Progenitor cell of endocrine pancreas (in vitro differentiated cells): Measurements from ENCODE around the gene PIK3R6. TPM values are rescaled to one million over a fixed set of nuclear protein-coding genes. Genes with fewer than 3 reads are reported as not detected.

ENCODE experiments used
- DNase-seq: peaks from one replicate; pipeline ENCODE4 v3.0.0; 2021; ENCODE audit warnings: low spot score; ENCODE audit not compliant: unreplicated experiment
- H3K27ac Mint-ChIP-seq: 2 replicates; pipeline ENCODE4 v1.8.0; 2021; ENCODE audit warnings: mild to moderate bottlenecking, moderate library complexity, mixed read lengths
- H3K27me3 Mint-ChIP-seq: 2 replicates; pipeline ENCODE4 v1.8.0; 2021; ENCODE audit warnings: mixed read lengths
- H3K36me3 Mint-ChIP-seq: 2 replicates; pipeline ENCODE4 v1.8.0; 2022; ENCODE audit warnings: mixed read lengths; ENCODE audit not compliant: insufficient read depth
- H3K4me1 Mint-ChIP-seq: 2 replicates; pipeline ENCODE4 v1.8.0; 2021; ENCODE audit warnings: low read depth, mixed read lengths
- H3K4me3 Mint-ChIP-seq: 2 replicates; pipeline ENCODE4 v1.8.0; 2021; ENCODE audit warnings: low read depth, mild to moderate bottlenecking, moderate library complexity, mixed read lengths
- H3K9me3 Mint-ChIP-seq: 2 replicates; pipeline ENCODE4 v1.8.0; 2021; ENCODE audit warnings: low read depth, mixed read lengths
- total RNA-seq: library from RNA; stranded (reverse); gene quantifications from 2 replicates; pipeline ENCODE4 v1.2.1, GENCODE V29; 2021
- TF ChIP-seq, protein P1 (sequence below): fragments of 200-600 bp; sonication (generic); IDR thresholded peaks from one replicate; pipeline ENCODE4 v1.5.0; 2021; ENCODE audit warnings: antibody characterized with exemption, mild to moderate bottlenecking; ENCODE audit not compliant: unreplicated experiment

PIK3R6 gene
- total RNA-seq, 1 donor from 2014 or later = 0.07 TPM

DNA sequence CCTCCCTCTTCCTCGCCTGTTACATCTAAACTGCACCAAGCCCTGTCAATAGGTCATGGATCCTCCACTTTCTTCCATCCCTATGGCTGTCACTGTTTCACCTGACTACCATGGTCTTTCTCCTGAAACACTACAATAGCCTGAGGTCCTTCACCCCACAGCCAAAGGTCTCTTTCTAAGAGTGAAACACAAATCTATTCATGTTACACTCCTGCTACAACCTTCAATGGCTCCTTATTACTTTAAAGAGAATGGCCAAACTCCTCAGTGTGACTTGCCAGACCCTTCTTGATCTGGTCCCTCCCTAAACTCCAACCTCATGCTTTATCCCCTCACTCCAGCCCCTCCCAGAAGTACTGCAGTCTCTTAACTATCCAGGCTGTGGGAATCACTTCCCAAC is 618 bp upstream of the PIK3R6 start:
- no peak overlapping the region for H3K4me3 Mint-ChIP-seq
- H3K4me1 Mint-ChIP-seq = peaks cover 26% of the 10 kb centered on the region
- no peak for DNase-seq
- H3K36me3 Mint-ChIP-seq = no peaks in the 10 kb centered on the region
- peaks cover 17% of the 10 kb centered on the region for H3K27me3 Mint-ChIP-seq
- TF ChIP-seq, protein P1, sequence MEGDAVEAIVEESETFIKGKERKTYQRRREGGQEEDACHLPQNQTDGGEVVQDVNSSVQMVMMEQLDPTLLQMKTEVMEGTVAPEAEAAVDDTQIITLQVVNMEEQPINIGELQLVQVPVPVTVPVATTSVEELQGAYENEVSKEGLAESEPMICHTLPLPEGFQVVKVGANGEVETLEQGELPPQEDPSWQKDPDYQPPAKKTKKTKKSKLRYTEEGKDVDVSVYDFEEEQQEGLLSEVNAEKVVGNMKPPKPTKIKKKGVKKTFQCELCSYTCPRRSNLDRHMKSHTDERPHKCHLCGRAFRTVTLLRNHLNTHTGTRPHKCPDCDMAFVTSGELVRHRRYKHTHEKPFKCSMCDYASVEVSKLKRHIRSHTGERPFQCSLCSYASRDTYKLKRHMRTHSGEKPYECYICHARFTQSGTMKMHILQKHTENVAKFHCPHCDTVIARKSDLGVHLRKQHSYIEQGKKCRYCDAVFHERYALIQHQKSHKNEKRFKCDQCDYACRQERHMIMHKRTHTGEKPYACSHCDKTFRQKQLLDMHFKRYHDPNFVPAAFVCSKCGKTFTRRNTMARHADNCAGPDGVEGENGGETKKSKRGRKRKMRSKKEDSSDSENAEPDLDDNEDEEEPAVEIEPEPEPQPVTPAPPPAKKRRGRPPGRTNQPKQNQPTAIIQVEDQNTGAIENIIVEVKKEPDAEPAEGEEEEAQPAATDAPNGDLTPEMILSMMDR = no peak
- H3K27ac Mint-ChIP-seq = no peak overlapping the region
- no peaks in the 10 kb centered on the region for H3K9me3 Mint-ChIP-seq

DNA sequence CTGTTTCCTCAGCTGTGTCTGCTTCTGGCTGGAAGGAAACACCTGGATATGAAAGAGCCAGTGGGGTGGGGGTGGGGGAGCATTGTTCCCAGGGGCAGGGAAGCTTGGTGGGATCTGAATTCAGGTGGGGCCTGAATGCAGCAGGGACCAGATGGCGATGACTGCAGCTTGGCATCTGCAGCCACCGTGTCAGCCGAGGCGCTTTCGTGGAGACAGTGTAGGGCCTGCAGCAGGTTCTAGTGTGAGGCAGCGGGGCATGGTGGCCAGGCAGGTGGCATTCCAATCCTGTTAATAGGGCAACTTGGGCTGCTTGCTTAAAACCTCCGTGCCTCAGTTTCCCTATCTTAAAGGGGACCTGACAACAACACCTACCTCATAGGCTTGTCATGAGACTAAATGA is 1.7 kb downstream of the PIK3R6 start:
- no peak overlapping the region for H3K27ac Mint-ChIP-seq
- TF ChIP-seq, protein P1 = no peak
- H3K9me3 Mint-ChIP-seq = no peaks in the 10 kb centered on the region
- H3K27me3 Mint-ChIP-seq = peaks cover 17% of the 10 kb centered on the region
- no peak for DNase-seq
- H3K36me3 Mint-ChIP-seq = no peaks in the 10 kb centered on the region
- peaks cover 19% of the 10 kb centered on the region for H3K4me1 Mint-ChIP-seq
- no peak overlapping the region for H3K4me3 Mint-ChIP-seq

DNA sequence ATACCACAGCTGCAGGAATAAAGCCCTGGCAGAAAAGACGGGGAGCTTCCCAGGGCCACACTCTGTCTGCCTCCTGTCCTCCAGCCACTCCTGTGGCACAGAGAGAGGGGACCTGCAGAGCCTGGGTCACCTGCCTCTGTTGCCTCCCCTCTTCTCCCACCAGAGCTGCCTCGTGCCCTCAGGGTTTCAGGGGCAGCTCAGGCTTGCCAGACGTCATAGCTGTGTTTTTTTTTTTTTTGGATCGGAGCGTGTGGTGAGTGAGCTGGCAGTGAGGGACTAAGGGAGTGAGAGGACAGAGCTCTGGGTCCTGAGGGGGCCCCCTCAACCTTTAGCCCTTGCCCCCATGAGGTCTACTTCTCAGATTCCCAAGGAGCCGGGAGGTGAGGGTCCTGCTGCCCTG is 2.1 kb downstream of the PIK3R6 start:
- Mint-ChIP-seq H3K27me3 (peaks cover 17% of the 10 kb centered on the region), H3K4me3 (no peak overlapping the region), H3K9me3 (no peaks in the 10 kb centered on the region), H3K4me1 (peaks cover 16% of the 10 kb centered on the region), H3K36me3 (no peaks in the 10 kb centered on the region), H3K27ac (no peak overlapping the region)
- TF ChIP-seq, protein P1 = no peak
- no peak for DNase-seq

DNA sequence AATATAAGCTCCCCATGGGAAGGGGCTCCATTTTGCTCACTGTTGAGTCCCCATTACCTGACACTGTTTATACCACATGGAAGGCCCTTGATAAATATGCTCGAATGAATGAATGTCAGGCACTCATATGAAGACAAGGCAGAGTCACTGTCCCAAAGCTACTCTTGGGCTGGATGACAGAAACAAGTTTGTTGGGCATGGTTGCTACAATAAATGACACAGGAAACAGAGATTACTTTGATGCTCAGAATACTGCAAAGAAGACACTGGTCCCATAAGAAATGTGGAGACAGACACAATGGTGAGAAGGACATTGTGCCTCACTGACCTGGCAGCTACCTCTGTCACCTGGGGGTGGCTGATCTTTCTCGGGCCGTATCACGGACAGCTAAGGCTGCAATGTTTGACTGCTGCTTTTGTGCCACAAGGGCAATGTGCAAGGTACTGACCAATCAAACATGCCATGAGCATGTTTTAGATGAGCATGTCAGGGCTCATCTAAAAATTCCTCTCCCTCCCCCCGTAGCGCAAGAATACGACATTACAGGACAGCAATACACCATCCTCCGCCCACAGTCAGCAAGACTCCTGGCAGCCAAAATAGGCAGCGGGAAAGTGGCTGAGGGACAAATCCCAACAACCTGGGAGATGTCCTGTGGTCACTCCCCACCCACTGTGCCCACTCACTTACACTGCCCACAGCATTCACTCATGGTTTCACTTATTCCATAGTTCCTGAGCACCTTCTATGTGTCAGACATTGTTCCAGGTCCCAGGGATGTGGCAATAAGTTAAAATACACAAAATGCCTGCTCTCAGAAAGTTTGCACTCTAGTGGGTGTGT is 5.0 kb downstream of the PIK3R6 start:
- peaks cover 18% of the 10 kb centered on the region for H3K4me1 Mint-ChIP-seq
- DNase-seq = no peak

DNA sequence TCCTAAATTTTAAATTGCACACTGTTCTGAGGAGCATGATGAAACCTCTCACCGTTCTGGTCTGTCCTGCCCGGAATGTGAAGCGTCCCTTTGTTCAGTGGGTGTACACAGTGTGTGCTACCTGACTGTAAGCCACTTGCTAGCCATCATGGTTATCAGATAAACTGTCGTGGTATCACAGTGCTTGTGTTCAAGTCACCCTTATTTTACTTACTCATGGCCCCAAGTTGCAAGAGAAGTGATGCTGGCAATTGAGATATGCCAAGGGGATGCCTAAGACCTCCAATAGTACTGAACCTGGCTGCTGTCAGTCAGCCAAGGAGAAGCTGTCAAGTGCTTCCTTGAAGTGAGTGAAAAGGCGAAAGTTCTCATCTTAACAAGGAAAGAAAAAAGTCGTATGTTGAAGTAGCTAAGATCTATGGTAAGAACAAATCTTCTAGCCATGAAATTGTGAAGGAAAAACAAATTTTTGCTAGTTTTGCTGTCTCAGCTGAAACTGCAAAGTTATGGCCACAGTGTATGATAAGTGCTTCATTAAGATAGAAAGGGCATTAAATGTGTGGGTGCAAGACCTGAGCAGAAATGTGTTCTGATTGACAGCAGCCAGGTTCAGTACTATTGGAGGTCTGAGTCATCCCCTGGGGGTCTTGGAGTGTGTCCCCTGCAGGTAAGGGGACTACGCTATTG is 5.8 kb downstream of the PIK3R6 start:
- DNase-seq = no peak
- no peaks in the 10 kb centered on the region for H3K9me3 Mint-ChIP-seq
- peaks cover 26% of the 10 kb centered on the region for H3K4me1 Mint-ChIP-seq
- H3K27ac Mint-ChIP-seq = no peak overlapping the region
- peaks cover 2% of the 10 kb centered on the region for H3K27me3 Mint-ChIP-seq
- no peaks in the 10 kb centered on the region for H3K36me3 Mint-ChIP-seq
- no peak overlapping the region for H3K4me3 Mint-ChIP-seq
- TF ChIP-seq, protein P1 = no peak

More for the DNA sequence above, 5.0 kb downstream of the PIK3R6 start:
- no peak overlapping the region for H3K27ac Mint-ChIP-seq
- no peaks in the 10 kb centered on the region for H3K9me3 Mint-ChIP-seq
- H3K36me3 Mint-ChIP-seq = no peaks in the 10 kb centered on the region
- H3K27me3 Mint-ChIP-seq = peaks cover 6% of the 10 kb centered on the region
- TF ChIP-seq, protein P1 = no peak
- no peak overlapping the region for H3K4me3 Mint-ChIP-seq
